Right lobe of liver (tissue), 4 donors: ENCODE results near the gene ATXN10.
"Not testable (repeated sequence)": the region's sequence is repeated elsewhere in the genome, so short reads cannot be mapped to it uniquely, and the experiment has no call there.

Experiments used
- CTCF ChIP-seq, 4 donors: fragments of 200-600 bp in 3 of 4; fragments of 450-650 bp in 1 of 4; IDR thresholded peaks; one replicate each; pipeline versions ENCODE4 v1.5.1 to v1.8.0; 2016 to 2022; ENCODE audit warnings: antibody characterized with exemption in 4 of 4, mild to moderate bottlenecking in 2 of 4
- POLR2A ChIP-seq: fragments of 450-650 bp; IDR thresholded peaks from one replicate; pipeline ENCODE4 v1.6.1; 2017; ENCODE audit warnings: antibody characterized with exemption, mild to moderate bottlenecking
- donor health status: DM: no; HTN: no; CAD: no.
- donor health status: DM: no; HTN: no; CAD: no.
- donor health status: DM: no; HTN: yes; CAD: no.

GRCh38 chr22:45670363-45670762 lies 1.3 kb upstream of the ATXN10 start:
- TF ChIP-seq CTCF (IDR thresholded peaks at IDR 0.05); POLR2A: not testable (repeated sequence)
